H1 (cell line): ENCODE results near the gene LRRTM3. TPM values are rescaled to one million over a fixed set of nuclear protein-coding genes. Genes with fewer than 3 reads are reported as not detected.

Experiments used
- CTCF ChIA-PET: fragments of 300-600 bp; sonication (Branson Sonifier 250); formaldehyde crosslinking; loops from one replicate; lab custom pipeline; 2021; ENCODE audit not compliant: partially characterized antibody; lab: Charles Lee
- POLR2A ChIA-PET: fragments of 300-600 bp; sonication (Branson Sonifier 250); formaldehyde crosslinking; loops from one replicate; lab custom pipeline; 2021; ENCODE audit warnings: inconsistent platforms; ENCODE audit not compliant: partially characterized antibody; lab: Charles Lee
- DNase-seq, 2 experiments: peaks; one replicate each; pipeline versions ENCODE4 v3.0.0 to v3.0.0-alpha.2; 2010 to 2022; ENCODE audit warnings: low spot score in 2 of 2, low read depth in 1 of 2, mixed read lengths in 1 of 2
- FAIRE-seq: peaks from 2 replicates; lab custom pipeline; 2011; peaks lifted over from hg19 to GRCh38; lab: Jason Lieb, UNC
- H2AFZ ChIP-seq: 2 replicates; pipeline ENCODE4 v1.8.1; 2012; ENCODE audit warnings: low read length, inconsistent platforms
- H2AK5ac ChIP-seq: 2 replicates; pipeline ENCODE4 v1.6.1; 2013; ENCODE audit warnings: low read depth, low read length
- H2BK120ac ChIP-seq: replicated peaks from 2 replicates; pipeline ENCODE3; 2013; ENCODE audit warnings: low read depth, low read length, inconsistent platforms
- H2BK12ac ChIP-seq: 2 replicates; pipeline ENCODE4 v1.6.1; 2013; ENCODE audit warnings: low read depth, low read length
- H2BK15ac ChIP-seq: 2 replicates; pipeline ENCODE4 v1.6.1; 2013; ENCODE audit warnings: low read length
- H2BK20ac ChIP-seq: 2 replicates; pipeline ENCODE4 v1.6.1; 2013; ENCODE audit warnings: low read length
- H2BK5ac ChIP-seq: 2 replicates; pipeline ENCODE4 v1.6.1; 2013; ENCODE audit warnings: low read depth, low read length
- H3K14ac ChIP-seq: 2 replicates; pipeline ENCODE4 v1.6.1; 2013; ENCODE audit warnings: inconsistent platforms; ENCODE audit not compliant: insufficient read length
- H3K18ac ChIP-seq: 2 replicates; pipeline ENCODE4 v1.6.1; 2013; ENCODE audit warnings: low read length; ENCODE audit errors: extremely low read depth
- H3K23ac ChIP-seq: 2 replicates; pipeline ENCODE4 v1.6.1; 2013; ENCODE audit warnings: inconsistent platforms; ENCODE audit not compliant: insufficient read length
- H3K23me2 ChIP-seq: 2 replicates; pipeline ENCODE4 v1.6.1; 2013; ENCODE audit warnings: low read depth, low read length
- H3K27ac ChIP-seq: 2 replicates; pipeline ENCODE4 v1.6.1; 2011; ENCODE audit warnings: low read depth, low read length, inconsistent platforms
- H3K27me3 ChIP-seq, 4 experiments: replicated peaks in 1 of 4; 1 replicate in 1 of 4; 2 replicates in 3 of 4; pipeline versions ENCODE4 v1.6.1 to v1.8.1; 2011 to 2013; ENCODE audit warnings: low read length in 3 of 4, mild to moderate bottlenecking in 3 of 4, inconsistent platforms in 2 of 4, mixed read lengths in 2 of 4, moderate library complexity in 1 of 4; ENCODE audit not compliant: control insufficient read depth in 3 of 4, insufficient read depth in 3 of 4; ENCODE audit errors: extremely low read depth in 1 of 4
- H3K36me3 ChIP-seq, 4 experiments: 2 replicates each; pipeline versions ENCODE4 v1.6.1 to v1.8.1; 2011 to 2013; ENCODE audit warnings: mild to moderate bottlenecking in 4 of 4, low read length in 3 of 4, moderate library complexity in 2 of 4, control low read depth in 1 of 4, inconsistent platforms in 1 of 4; ENCODE audit not compliant: insufficient read depth in 4 of 4, control insufficient read depth in 2 of 4
- H3K4ac ChIP-seq: replicated peaks from 2 replicates; pipeline ENCODE3; 2013; ENCODE audit warnings: low read length, low read depth, mixed read lengths, inconsistent platforms; ENCODE audit not compliant: insufficient read length
- H3K4me1 ChIP-seq, 4 experiments: replicated peaks in 1 of 4; 1 replicate in 1 of 4; 2 replicates in 3 of 4; pipeline versions ENCODE4 v1.6.1 to v1.8.1; 2011 to 2013; ENCODE audit warnings: low read length in 3 of 4, inconsistent platforms in 2 of 4, mixed read lengths in 1 of 4; ENCODE audit not compliant: insufficient read depth in 4 of 4, control insufficient read depth in 3 of 4
- H3K4me2 ChIP-seq, 2 experiments: 2 replicates each; pipeline versions ENCODE4 v1.6.1 to v1.8.1; 2011 to 2013; ENCODE audit warnings: low read depth in 2 of 2, low read length in 2 of 2, control low read depth in 1 of 2, inconsistent platforms in 1 of 2, mild to moderate bottlenecking in 1 of 2; ENCODE audit not compliant: insufficient read depth in 1 of 2
- H3K4me3 ChIP-seq, 4 experiments: fragments of 200-600, 300-600 bp in 1 of 4; sonication (generic), shearing (Covaris generic), sonication (Bioruptor Twin) in 1 of 4; 2 replicates each; pipeline versions ENCODE4 v1.5.1 to v1.8.1; 2011 to 2016; ENCODE audit warnings: low read length in 4 of 4, low read depth in 3 of 4, control low read depth in 2 of 4, inconsistent platforms in 2 of 4, mild to moderate bottlenecking in 2 of 4, mixed read lengths in 1 of 4, moderate library complexity in 1 of 4; ENCODE audit not compliant: insufficient read depth in 2 of 4; ENCODE audit errors: extremely low read depth in 1 of 4
- H3K56ac ChIP-seq: replicated peaks from 2 replicates; pipeline ENCODE3; 2013; ENCODE audit warnings: low read depth, mild to moderate bottlenecking, mixed read lengths, low read length, inconsistent platforms; ENCODE audit not compliant: insufficient read length
- H3K79me1 ChIP-seq: 2 replicates; pipeline ENCODE4 v1.6.1; 2013; ENCODE audit warnings: low read depth, low read length, control low read depth
- H3K79me2 ChIP-seq, 2 experiments: 2 replicates each; pipeline versions ENCODE4 v1.6.1 to v1.8.1; 2012 to 2013; ENCODE audit warnings: low read length in 2 of 2, mild to moderate bottlenecking in 2 of 2, inconsistent platforms in 1 of 2; ENCODE audit not compliant: insufficient read depth in 2 of 2, control insufficient read depth in 1 of 2
- H3K9ac ChIP-seq, 4 experiments: replicated peaks in 1 of 4; 1 replicate in 1 of 4; 2 replicates in 3 of 4; pipeline versions ENCODE4 v1.6.1 to v1.8.1; 2011 to 2013; ENCODE audit warnings: low read depth in 3 of 4, low read length in 3 of 4, control low read depth in 2 of 4, mild to moderate bottlenecking in 2 of 4, moderate library complexity in 2 of 4, inconsistent platforms in 1 of 4; ENCODE audit errors: extremely low read depth in 1 of 4
- H3K9me3 ChIP-seq, 2 experiments: 2 replicates each; pipeline versions ENCODE4 v1.6.1 to v1.8.1; 2012 to 2013; ENCODE audit warnings: mild to moderate bottlenecking in 2 of 2, moderate library complexity in 2 of 2, control low read depth in 1 of 2, inconsistent platforms in 1 of 2, low read depth in 1 of 2, low read length in 1 of 2, mixed read lengths in 1 of 2; ENCODE audit not compliant: insufficient read depth in 2 of 2
- H4K20me1 ChIP-seq, 2 experiments: replicated peaks in 1 of 2; 2 replicates each; pipeline versions ENCODE3 to v1.8.1; 2011 to 2013; ENCODE audit warnings: inconsistent platforms in 2 of 2, low read length in 2 of 2, mild to moderate bottlenecking in 1 of 2; ENCODE audit not compliant: insufficient read depth in 2 of 2, control insufficient read depth in 1 of 2
- H4K5ac ChIP-seq: 2 replicates; pipeline ENCODE4 v1.6.1; 2013; ENCODE audit warnings: low read length, low read depth, mixed read lengths, inconsistent platforms; ENCODE audit not compliant: insufficient read length
- H4K8ac ChIP-seq: 2 replicates; pipeline ENCODE4 v1.8.0; 2013; ENCODE audit warnings: mild to moderate bottlenecking, moderate library complexity, low read length, inconsistent platforms; ENCODE audit not compliant: insufficient read depth; ENCODE audit errors: extremely low read depth
- H4K91ac ChIP-seq: replicated peaks from 2 replicates; pipeline ENCODE3; 2013; ENCODE audit warnings: low read length, mixed read lengths, inconsistent platforms; ENCODE audit not compliant: insufficient read length
- BACH1 ChIP-seq: IDR thresholded peaks from 2 replicates; pipeline ENCODE4 v1.6.1; 2012; ENCODE audit warnings: low read length, improper control_type of control experiment
- KDM4A ChIP-seq: IDR thresholded peaks from one replicate; pipeline ENCODE4 v1.7.1; 2012; ENCODE audit warnings: low read depth, mild to moderate bottlenecking, moderate library complexity, low read length, inconsistent platforms; ENCODE audit not compliant: severe bottlenecking
- RXRA ChIP-seq: IDR thresholded peaks from 2 replicates; pipeline ENCODE4 v1.6.1; 2011; ENCODE audit warnings: low read depth, mild to moderate bottlenecking, low read length, moderate library complexity; ENCODE audit not compliant: insufficient read depth
- SRF ChIP-seq: IDR thresholded peaks from 2 replicates; pipeline ENCODE4 v1.6.1; 2011; ENCODE audit warnings: mild to moderate bottlenecking, low read depth, low read length, moderate library complexity
- WGBS, 2 experiments: shearing (Covaris generic) in 1 of 2; methylation state at CpG; one replicate each; pipeline versions ENCODE4 v1.1.6 to v1.1.7; 2013 to 2015; ENCODE audit warnings: low lambda C conversion rate in 2 of 2, mixed read lengths in 2 of 2, inconsistent platforms in 1 of 2, low coverage in 1 of 2, missing lambda C conversion rate in 1 of 2; ENCODE audit not compliant: insufficient replicate concordance in 2 of 2, insufficient coverage in 1 of 2, insufficient read length in 1 of 2; ENCODE audit errors: extremely low coverage in 1 of 2, missing lambda C conversion rate in 1 of 2; 5-methylcytosine and 5-hydroxymethylcytosine counted together
- polyA plus RNA-seq, 7 experiments: library from polyadenylated mRNA; depleted of rRNA in 3 of 7; stranded (reverse) in 5 of 7; unstranded in 2 of 7; fragments of >200 nt in 5 of 7; fragments of 200-250 nt in 2 of 7; gene quantifications; 1 replicate in 5 of 7; 2 replicates in 1 of 7; 4 replicates in 1 of 7; pipeline versions ENCODE4 v1.2.1 to v1.2.3, GENCODE V29; 2011 to 2013; ENCODE audit warnings: missing spikeins in 2 of 7, mixed read lengths in 2 of 7
- total RNA-seq: library from RNA; stranded (reverse); fragmentation: NEBNext Ultra II Directional; extraction: Animal tissue kit (Norgen Biotek cat#: 25700); gene quantifications from 2 replicates; pipeline ENCODE4 v1.2.1, GENCODE V29; 2021

Gene LRRTM3
- total and polyA plus RNA-seq, 2 of the 8 experiments (the other 6 are each of a cell fraction or from before 2014, with no cell fraction given), result 0.33 to 0.48 TPM

DNA sequence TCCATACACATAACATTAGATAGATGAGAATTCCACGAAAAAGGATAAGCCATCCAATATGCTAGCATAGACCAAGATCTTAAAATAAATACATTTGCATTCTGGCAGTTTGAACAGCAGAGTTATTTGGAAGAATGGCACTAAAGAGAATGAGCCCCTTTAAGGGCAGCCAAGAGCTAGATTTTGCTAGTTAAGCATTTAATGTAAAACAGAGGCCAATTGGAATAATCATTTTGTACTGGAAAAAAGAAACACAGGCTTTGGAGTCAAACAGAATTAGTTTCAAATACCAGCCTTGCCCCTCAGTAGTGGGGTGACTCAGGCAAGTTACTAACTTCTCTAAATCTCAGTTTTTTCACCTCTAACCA lies 56.2 kb downstream of the LRRTM3 start:
- no peaks in the 10 kb centered on the region for H3K36me3 ChIP-seq
- 92% methylated on average over 1 of the region's 1 CpG; no CpG with 5 or more reads in 1 of the 2 experiments for WGBS, 2 experiments
- no peak overlapping the region for H3K14ac ChIP-seq
- no peak overlapping the region for H3K9ac ChIP-seq
- no peak overlapping the region for H3K4ac ChIP-seq
- H3K18ac ChIP-seq, result no peak overlapping the region
- no peak overlapping the region for H2BK20ac ChIP-seq
- H2AK5ac ChIP-seq, result no peak overlapping the region
- CTCF ChIA-PET, result interaction anchor here (0.8 kb wide), 1 partner anchor 798 kb away, joined by 3 read pairs; no protein-coding TSS in a partner anchor
- H4K8ac ChIP-seq, result no peak overlapping the region
- no peak overlapping the region for H3K27ac ChIP-seq
- no peaks in the 10 kb centered on the region for H3K27me3 ChIP-seq
- H2BK120ac ChIP-seq, result no peak overlapping the region
- no peaks in the 10 kb centered on the region for H3K9me3 ChIP-seq
- POLR2A ChIA-PET, result no interaction called here
- no peak overlapping the region for H3K4me2 ChIP-seq
- H3K79me2 ChIP-seq, result no peaks in the 10 kb centered on the region
- H3K79me1 ChIP-seq, result no peaks in the 10 kb centered on the region
- no peak overlapping the region for H4K5ac ChIP-seq
- H2BK5ac ChIP-seq, result no peak overlapping the region
- no peak overlapping the region for H3K4me3 ChIP-seq
- H3K23ac ChIP-seq, result no peak overlapping the region
- TF ChIP-seq SRF (no peak), BACH1 (no peak), KDM4A (no peak), RXRA (no peak)
- H2BK15ac ChIP-seq, result no peak overlapping the region
- H3K4me1 ChIP-seq, result no peaks in the 10 kb centered on the region
- no peak overlapping the region for H2AFZ ChIP-seq
- H2BK12ac ChIP-seq, result no peak overlapping the region
- no peaks in the 10 kb centered on the region for H3K23me2 ChIP-seq
- H4K91ac ChIP-seq, result no peak overlapping the region
- DNase-seq (no peak), FAIRE-seq (no peak)
- no peaks in the 10 kb centered on the region for H4K20me1 ChIP-seq
- H3K56ac ChIP-seq, result no peak overlapping the region
